Upper lobe of left lung (tissue), 6 donors: ENCODE data around the gene ATP9B. TPM values are rescaled to one million over a fixed set of nuclear protein-coding genes. Genes with fewer than 3 reads are reported as not detected.
A peak's percentile ranks its signal among the peaks of the same experiment; 100 is the strongest.

ENCODE experiments used
- ATAC-seq, 2 donors: fragments of 200-7000 bp; cut with Tn5 transposase; one replicate each; pipeline ENCODE4 v1.9.1; 2022; ENCODE audit warnings: mild to moderate bottlenecking in 2 of 2, moderate library complexity in 2 of 2; ENCODE audit not compliant: low FRiP score in 2 of 2
- DNase-seq, 2 donors: peaks; one replicate each; pipeline ENCODE4 v3.0.0-alpha.2; 2019 to 2020
- H3K27ac ChIP-seq, 4 donors: fragments of 200-600 bp; sonication (generic); one replicate each; pipeline ENCODE4 v1.5.1; 2016 to 2019
- H3K27me3 ChIP-seq, 4 donors: fragments of 200-600 bp; sonication (generic); one replicate each; pipeline ENCODE4 v1.5.1; 2017 to 2019
- H3K36me3 ChIP-seq, 4 donors: fragments of 200-600 bp; sonication (generic); one replicate each; pipeline ENCODE4 v1.5.1; 2016 to 2019
- H3K4me1 ChIP-seq, 4 donors: fragments of 200-600 bp; sonication (generic); one replicate each; pipeline ENCODE4 v1.5.1; 2018 to 2019
- H3K4me3 ChIP-seq, 4 donors: fragments of 200-600 bp; sonication (generic); one replicate each; pipeline ENCODE4 v1.5.1; 2017 to 2019; ENCODE audit warnings: mild to moderate bottlenecking in 2 of 4, moderate library complexity in 1 of 4
- H3K9me3 ChIP-seq, 4 donors: fragments of 200-600 bp; sonication (generic); one replicate each; pipeline ENCODE4 v1.5.1; 2018 to 2019
- EP300 ChIP-seq, 4 donors: sonication (generic); formaldehyde crosslinking; IDR thresholded peaks; one replicate each; pipeline ENCODE4 v1.5.1; 2017; ENCODE audit warnings: antibody characterized with exemption in 4 of 4, control low read depth in 2 of 4
- POLR2A ChIP-seq, 4 donors: fragments of 450-650 bp; IDR thresholded peaks; one replicate each; pipeline ENCODE4 v1.5.1; 2016 to 2017; ENCODE audit warnings: antibody characterized with exemption in 4 of 4, mild to moderate bottlenecking in 2 of 4
- POLR2AphosphoS5 ChIP-seq, 2 donors: sonication (generic); formaldehyde crosslinking; IDR thresholded peaks; one replicate each; pipeline ENCODE4 v1.5.1; 2017; ENCODE audit warnings: antibody characterized with exemption in 2 of 2
- WGBS, 2 donors: methylation state at CpG; one replicate each; pipeline ENCODE4 v1.1.5; 2017 to 2018; 5-methylcytosine and 5-hydroxymethylcytosine counted together
- total RNA-seq, 6 donors: library from RNA; depleted of rRNA in 4 of 6; stranded (reverse); fragments of >200 nt in 4 of 6; gene quantifications; one replicate each; pipeline versions ENCODE4 v1.1.0 to v1.2.1, GENCODE V29; 2016 to 2021
- TF ChIP-seq, protein P1 (sequence below), 6 experiments: fragments of 450-650 bp in 4 of 6; fragments of 200-600 bp in 2 of 6; sonication (generic) in 2 of 6; IDR thresholded peaks; one replicate each; pipeline ENCODE4 v1.5.1; 2016 to 2019; ENCODE audit warnings: antibody characterized with exemption in 6 of 6
- donor health status: DM: no; HTN: no; CAD: no; lungs with moderate emphysema.
- donor health status: DM: no; HTN: yes; CAD: no; lungs with severe emphysema.

ATP9B gene
- total RNA-seq, 6 donors from 2014 or later: 29.8 to 124 (median 49.2) TPM

GRCh38 chr18:79426376-79427300 is 357.4 kb downstream of the ATP9B start:
- Histone ChIP-seq H3K27me3 (no peaks in the 10 kb centered on the region), H3K4me3 (no peak overlapping the region), H3K27ac (no peak overlapping the region), H3K9me3 (no peaks in the 10 kb centered on the region), H3K4me1 (no peaks in the 10 kb centered on the region), H3K36me3 (peaks cover 0 to 15% (median 0%) of the 10 kb centered on the region in 4 donors)
- ATAC-seq (no peak), DNase-seq (peak in 1 of 2 donors; percentile 80)
- 89 to 93% methylated on average over 16 to 35 of the region's 37 CpGs for WGBS, 2 donors
- TF ChIP-seq, protein P1, sequence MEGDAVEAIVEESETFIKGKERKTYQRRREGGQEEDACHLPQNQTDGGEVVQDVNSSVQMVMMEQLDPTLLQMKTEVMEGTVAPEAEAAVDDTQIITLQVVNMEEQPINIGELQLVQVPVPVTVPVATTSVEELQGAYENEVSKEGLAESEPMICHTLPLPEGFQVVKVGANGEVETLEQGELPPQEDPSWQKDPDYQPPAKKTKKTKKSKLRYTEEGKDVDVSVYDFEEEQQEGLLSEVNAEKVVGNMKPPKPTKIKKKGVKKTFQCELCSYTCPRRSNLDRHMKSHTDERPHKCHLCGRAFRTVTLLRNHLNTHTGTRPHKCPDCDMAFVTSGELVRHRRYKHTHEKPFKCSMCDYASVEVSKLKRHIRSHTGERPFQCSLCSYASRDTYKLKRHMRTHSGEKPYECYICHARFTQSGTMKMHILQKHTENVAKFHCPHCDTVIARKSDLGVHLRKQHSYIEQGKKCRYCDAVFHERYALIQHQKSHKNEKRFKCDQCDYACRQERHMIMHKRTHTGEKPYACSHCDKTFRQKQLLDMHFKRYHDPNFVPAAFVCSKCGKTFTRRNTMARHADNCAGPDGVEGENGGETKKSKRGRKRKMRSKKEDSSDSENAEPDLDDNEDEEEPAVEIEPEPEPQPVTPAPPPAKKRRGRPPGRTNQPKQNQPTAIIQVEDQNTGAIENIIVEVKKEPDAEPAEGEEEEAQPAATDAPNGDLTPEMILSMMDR (IDR thresholded peaks at IDR 0.05): no peak
- no peak for TF ChIP-seq EP300 (IDR thresholded peaks at IDR 0.05)

- no peaks in the 10 kb centered on the region for H3K27me3 ChIP-seq
- H3K4me3 ChIP-seq: no peak overlapping the region
- no peak overlapping the region for H3K27ac ChIP-seq
- H3K9me3 ChIP-seq: no peaks in the 10 kb centered on the region
- peaks cover 0 to 8% (median under 1%) of the 10 kb centered on the region in 4 donors for H3K36me3 ChIP-seq
- no peaks in the 10 kb centered on the region for H3K4me1 ChIP-seq
- WGBS, 2 donors: 53 to 83% methylated on average over 7 to 23 of the region's 29 CpGs
- ATAC-seq (no peak), DNase-seq (peak in 1 of 2 donors; percentile 69)
- no peak for TF ChIP-seq POLR2A (IDR thresholded peaks at IDR 0.05)
- TF ChIP-seq, protein P1 (IDR thresholded peaks at IDR 0.05): no peak
- TF ChIP-seq POLR2AphosphoS5 (IDR thresholded peaks at IDR 0.05): no peak
- TF ChIP-seq EP300 (IDR thresholded peaks at IDR 0.05): no peak
Measured at GRCh38 chr18:79427368-79428225, 358.4 kb downstream of the ATP9B start.

Other genes starting within 250 kb of the ATP9B start
- gene SALL3, start 89.6 kb upstream of the ATP9B start, total RNA-seq: under 1 TPM in 2 of 6 donors, not detected in 4; 0.11 to 0.24 TPM